ENCODE results near the gene REEP6.
"Not testable (repeated sequence)": the region's sequence is repeated elsewhere in the genome, so short reads cannot be mapped to it uniquely, and the experiment has no call there.

Gene REEP6

GRCh38 chr19:1472231-1473084, 18.5 kb upstream of the REEP6 start:
- no peak for DNase-seq (ENCODE audit: low read depth)

DNA sequence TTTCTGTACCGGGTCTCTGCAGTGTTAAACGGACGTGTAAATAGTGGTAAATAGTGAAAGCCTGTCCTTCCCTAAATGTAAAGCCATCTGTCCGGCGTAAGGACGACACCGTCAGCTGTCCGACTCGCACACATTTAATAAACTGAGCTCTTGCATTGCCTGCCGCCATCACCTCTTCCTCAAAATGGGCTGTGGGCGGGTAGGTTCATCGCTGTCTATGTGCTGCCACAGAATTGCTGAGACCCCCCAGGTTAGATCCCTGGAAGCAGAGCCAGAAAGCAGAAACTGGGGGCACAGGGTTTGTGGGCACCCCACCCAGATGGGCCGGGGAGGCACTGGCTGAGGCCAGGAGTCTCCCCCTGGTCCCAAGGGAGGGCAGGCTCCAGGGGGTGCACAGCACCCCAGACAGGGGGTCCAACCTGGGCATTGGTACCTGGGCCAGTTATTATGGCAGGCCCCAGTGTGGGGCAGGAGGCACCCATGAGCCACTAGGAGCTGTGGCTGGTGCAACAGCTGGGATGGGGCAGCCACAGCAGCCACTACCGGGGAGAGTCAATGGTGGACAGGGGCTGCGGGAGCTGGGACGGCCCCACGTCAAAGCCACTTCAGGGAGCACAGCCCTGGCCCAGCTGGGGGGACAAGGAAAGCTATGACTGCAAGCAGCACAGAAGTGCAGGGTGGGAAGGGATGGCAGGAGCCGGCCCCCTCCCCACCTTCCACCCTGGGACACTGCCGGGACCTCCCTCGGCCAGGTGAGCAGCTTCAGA, 17.7 kb upstream of the REEP6 start:
- no peak for DNase-seq (ENCODE audit: low read depth)

DNA sequence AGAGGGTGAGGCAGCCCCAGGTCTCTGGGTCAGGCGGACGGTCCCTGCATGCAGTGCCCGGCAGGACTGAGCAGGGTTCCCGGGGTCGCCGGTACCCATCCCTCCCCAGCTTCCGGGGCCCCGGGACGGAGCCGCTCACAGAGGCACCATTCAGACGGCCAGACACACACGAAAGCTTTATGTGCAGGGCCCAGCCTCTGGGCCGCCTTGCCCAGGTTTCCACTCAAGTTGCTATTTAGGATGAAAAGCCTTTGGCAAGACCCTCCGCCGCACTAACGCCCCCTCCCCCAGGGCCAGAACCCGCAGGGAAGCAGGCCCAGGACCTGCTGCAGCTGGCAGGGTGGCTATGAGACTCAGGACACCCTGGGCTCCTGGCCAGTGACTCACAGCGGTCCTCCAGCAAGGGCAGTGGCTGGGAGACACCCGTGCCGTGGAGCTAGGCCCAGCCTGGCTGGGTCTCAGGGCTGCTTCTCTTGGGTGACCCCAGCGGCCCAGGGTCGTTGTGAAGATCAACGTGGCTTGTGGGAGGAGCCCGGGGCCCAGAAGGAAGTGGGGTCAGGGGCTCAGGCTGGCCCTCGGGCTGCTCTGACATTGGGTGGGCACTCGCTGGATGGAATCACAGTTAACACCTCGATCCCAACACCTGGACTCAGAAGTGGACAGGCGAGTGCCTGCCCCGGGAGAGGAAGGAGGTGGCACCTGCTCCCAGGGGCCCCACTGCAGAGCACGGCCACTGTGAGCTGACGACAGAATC, 16.8 kb upstream of the REEP6 start:
- DNase-seq (ENCODE audit: low read depth), result no peak

DNA sequence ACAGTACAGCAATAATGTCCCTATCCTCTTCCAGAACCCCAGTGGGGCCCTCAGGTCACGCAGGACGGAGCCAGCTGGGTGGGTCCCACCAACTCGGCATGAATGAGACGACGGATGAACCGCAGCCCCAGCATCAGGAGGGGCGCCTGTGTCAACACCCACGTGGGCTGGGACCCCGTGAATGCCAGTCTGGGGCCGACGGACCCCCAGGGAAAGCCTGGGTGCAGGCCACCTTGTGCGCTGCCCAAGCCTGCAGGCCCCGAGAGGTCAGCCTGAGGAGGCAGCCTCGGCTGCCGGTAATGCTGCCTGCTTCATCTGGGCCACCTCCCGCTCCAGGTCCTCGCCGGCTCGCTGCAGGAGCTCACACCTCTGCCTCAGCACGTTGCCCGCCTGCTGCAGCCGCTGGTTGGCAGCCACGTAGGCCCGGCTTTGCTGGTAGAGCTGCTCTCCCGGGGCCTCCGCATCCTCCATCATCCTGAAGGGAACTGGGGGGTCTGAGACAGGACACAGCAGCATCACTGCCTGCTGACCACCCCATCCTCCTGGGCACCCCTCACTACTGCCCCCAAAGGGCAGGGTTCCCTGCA, 16.1 kb upstream of the REEP6 start:
- no peak for DNase-seq (ENCODE audit: low read depth)

DNA sequence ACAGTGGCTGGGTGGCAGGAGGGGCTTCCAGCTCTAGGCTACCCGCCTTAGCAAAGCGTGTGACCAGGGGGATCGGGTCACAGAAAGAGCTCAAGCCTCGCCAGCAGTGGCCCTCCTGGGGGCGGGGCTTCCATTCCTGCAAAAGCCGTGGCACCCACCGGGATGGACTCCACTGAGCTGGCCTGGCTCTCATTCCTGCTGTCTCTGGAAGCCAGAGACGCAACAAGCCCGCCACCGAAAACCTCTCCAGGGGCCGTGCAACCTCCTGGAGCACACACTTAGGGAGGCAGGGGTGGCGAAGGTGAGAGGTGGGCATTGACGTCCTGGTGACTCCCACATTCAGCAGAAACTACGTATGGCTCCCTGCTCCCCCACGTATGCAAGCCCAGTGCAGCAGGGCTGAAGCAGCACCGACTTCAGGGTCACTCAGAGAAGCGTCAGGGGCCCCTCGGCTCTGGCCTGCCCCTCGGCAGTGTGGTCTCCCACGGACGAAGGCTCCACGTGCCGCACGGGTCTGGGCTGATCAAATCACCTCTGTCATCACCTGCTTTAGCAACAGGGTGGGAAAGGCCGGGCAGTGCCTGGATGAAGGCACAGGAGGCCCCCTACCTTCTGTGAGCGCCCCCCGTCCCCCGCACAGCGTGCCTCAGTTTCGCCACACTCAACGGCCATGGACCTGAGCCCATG, 15.1 kb upstream of the REEP6 start:
- no peak for DNase-seq (ENCODE audit: low read depth)

DNA sequence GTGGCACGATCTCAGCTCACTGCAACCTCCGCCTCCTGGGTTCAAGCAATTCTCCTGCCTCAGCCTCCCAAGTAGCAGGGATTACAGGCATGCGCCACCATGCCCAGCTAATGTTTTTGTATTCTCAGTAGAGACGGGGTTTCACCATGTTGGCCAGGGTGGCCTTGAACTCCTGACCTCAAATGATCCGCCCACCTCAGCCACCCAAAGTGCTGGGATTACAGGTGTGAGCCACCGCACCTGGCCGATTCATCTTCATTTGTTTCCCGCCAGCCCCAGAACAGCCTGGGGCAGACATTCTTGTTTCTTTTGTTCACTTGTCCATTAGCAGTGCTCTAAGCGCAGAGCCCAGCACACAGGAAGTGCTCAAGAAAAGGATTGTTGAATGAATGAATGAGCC, 13.9 kb upstream of the REEP6 start:
- DNase-seq (ENCODE audit: low read depth), result not testable (repeated sequence)

- peak; percentile 86 for DNase-seq (ENCODE audit: low read depth)
Observed at GRCh38 chr19:1478934-1479707, 11.9 kb upstream of the REEP6 start, which contains the start of gene C19orf25. Gene C19orf25 (minus strand): TSS chr19:1479215. CDS start chr19:1478903, 312 bp downstream.

DNA sequence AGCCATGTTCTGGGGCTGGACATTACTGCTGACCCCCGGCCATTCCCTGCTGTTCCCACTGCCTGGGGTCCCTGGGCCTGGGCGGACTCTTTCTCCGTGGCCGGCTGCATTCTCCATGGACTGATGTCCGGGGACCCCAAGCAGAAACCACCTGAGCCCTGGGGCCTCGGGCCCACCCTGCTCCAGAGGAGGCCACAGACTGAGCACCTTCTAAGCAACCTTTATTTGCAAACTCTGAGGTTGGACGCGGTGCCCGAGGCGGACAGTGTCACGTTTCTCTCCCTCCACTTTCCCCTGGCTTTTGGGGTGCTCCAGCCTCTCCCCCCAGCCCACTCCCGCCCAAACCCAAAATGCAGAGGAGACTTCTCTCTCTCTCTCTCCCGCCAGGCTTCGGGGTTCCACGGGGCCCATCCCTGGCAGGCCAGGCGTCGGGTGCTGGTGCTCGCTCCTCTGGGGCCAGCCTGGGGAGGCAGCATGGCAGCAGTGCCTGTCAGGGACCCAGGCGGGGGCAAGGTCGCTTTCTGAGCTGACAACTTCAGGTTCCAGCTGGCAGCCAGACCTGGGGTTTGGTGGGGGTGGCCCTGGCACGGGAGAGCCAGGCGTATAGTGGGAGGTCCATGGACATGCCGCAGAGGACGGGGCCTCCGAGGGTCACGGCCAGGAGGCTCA, 9.6 kb upstream of the REEP6 start:
- no peak for DNase-seq (ENCODE audit: low read depth)

- no peak for DNase-seq (ENCODE audit: low read depth)
Observed at GRCh38 chr19:1481893-1482360, 9.1 kb upstream of the REEP6 start.

GRCh38 chr19:1482361-1483130, 8.4 kb upstream of the REEP6 start:
- DNase-seq (ENCODE audit: low read depth), result no peak

- DNase-seq (ENCODE audit: low read depth), result no peak
Observed at GRCh38 chr19:1483131-1483978, 7.6 kb upstream of the REEP6 start.

DNA sequence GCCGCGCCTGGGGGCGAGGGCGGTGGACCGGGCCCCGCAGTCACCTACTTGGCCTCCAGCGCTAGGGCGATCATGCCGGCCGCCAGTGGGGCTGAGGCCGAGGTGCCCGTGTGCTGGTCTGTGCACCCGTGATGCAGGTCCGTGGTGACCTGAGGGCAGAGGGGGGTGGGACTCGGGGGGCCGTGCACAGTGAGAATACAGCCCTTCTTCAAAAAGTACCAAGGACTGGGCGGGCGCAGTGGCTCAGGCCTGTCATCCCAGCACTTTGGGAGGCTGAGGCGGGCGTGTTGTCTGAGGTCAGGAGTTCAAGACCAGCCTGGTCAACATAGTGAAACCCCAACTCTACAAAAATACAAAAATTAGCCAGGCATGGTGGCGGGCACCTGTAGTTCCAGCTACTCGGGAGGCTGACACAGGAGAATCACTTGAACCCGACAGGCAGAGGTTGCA, 7.0 kb upstream of the REEP6 start:
- DNase-seq (ENCODE audit: low read depth), result no peak

- no peak for DNase-seq (ENCODE audit: low read depth)
Observed at GRCh38 chr19:1486720-1487575, 4.0 kb upstream of the REEP6 start.

GRCh38 chr19:1487576-1488281, 3.3 kb upstream of the REEP6 start:
- no peak for DNase-seq (ENCODE audit: low read depth)

- no peak for DNase-seq (ENCODE audit: low read depth)
Observed at GRCh38 chr19:1488282-1488601, 2.7 kb upstream of the REEP6 start.

DNA sequence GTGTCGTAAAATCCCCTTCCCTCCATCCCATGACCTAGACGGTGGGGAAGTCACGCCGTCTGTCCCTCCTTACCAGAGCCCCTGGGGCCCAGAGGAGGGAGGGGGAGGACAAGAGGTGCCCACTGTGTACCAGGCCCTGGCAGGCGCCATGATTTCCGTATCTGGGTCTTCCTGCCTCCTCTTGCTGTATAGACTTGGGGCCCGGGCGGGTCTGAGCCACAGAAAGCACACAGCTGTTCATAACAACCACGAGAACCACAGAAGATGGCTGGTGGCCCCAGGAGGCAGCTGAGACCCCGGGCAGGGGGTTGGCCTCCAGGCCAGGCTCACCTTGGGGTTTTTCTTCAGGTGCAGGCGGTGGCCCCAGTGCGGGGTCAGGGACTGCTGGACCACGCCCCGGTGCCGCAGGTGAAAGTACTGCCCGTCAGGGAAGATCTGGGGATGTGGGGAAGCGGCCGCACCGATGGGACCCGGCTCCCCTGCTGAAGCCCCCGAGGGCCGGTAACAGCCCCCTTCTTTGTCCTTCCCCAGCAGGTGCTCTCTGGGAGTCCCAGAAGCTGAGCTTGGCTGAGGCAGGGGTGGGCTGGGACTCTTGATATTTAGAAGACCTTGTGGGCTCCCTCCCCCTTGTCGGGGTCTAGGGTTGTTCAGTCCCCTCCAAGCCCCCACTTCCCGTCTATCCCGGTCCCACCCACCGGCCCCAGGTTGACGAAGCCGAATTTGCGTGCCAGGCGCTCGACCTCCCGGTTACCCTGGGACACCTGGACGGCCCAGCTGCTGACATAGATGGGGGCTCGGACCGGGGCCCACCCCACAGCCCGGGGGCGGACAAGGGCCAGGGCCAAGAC, 1.3 kb upstream of the REEP6 start:
- no peak for DNase-seq (ENCODE audit: low read depth)

Measured in stimulated activated CD8-positive, alpha-beta memory T cell treated with anti-CD3 and anti-CD28 coated beads, Interleukin-7, amount 100 ng/mL, for 24 hours (primary cell).